AG04450 (cell line): ENCODE results near the gene FTCDNL1. TPM values are rescaled to one million over a fixed set of nuclear protein-coding genes. Genes with fewer than 3 reads are reported as not detected.

Experiments used
- CTCF ChIA-PET: fragments of 300-600, 350-600 bp; formaldehyde crosslinking; extraction: SDS; loops from one replicate; lab custom pipeline; 2022; ENCODE audit warnings: antibody characterized with exemption, inconsistent platforms; lab: Charles Lee
- POLR2A ChIA-PET: fragments of 350-600 bp; formaldehyde crosslinking; extraction: SDS; loops from one replicate; lab custom pipeline; 2021; ENCODE audit warnings: antibody characterized with exemption, inconsistent platforms; lab: Yijun Ruan, JAX
- DNase-seq: peaks from one replicate; pipeline ENCODE4 v3.0.0-alpha.2; 2011; ENCODE audit warnings: low read depth, low spot score
- H3K27ac ChIP-seq: one replicate; pipeline ENCODE4 v1.5.1; 2012; ENCODE audit warnings: low read depth, low read length, control low read depth
- H3K27me3 ChIP-seq: one replicate; pipeline ENCODE4 v1.6.0; 2012; ENCODE audit warnings: low read length; ENCODE audit not compliant: control insufficient read depth, insufficient read depth
- H3K4me3 ChIP-seq: 2 replicates; pipeline ENCODE4 v1.5.1; 2011; ENCODE audit warnings: mild to moderate bottlenecking, low read depth, low read length, control low read depth
- H3K9me3 ChIP-seq: 2 replicates; pipeline ENCODE4 v1.5.1; 2012; ENCODE audit warnings: low read length; ENCODE audit not compliant: control insufficient read depth, insufficient read depth
- CTCF ChIP-seq: IDR thresholded peaks from 2 replicates; pipeline ENCODE4 v1.5.1; 2011; ENCODE audit warnings: low read depth, low read length, control low read depth, inconsistent platforms
- polyA plus RNA-seq: library from polyadenylated mRNA; depleted of rRNA; stranded (reverse); fragments of >200 nt; gene quantifications from 2 replicates; pipeline ENCODE4 v1.2.3, GENCODE V29; 2011

FTCDNL1 gene
- polyA plus RNA-seq, 1 experiment, result 0.10 TPM

- Histone ChIP-seq H3K4me3 (no peak overlapping the region), H3K9me3 (no peaks in the 10 kb centered on the region), H3K27me3 (no peaks in the 10 kb centered on the region), H3K27ac (no peak overlapping the region)
- no peak for DNase-seq
- TF ChIP-seq CTCF, result no peak
- POLR2A ChIA-PET, result no interaction called here
- CTCF ChIA-PET, result no interaction called here
Observed at GRCh38 chr2:199810422-199811171, 40.4 kb downstream of the FTCDNL1 start.

- POLR2A ChIA-PET, result no interaction called here
Observed at GRCh38 chr2:199807966-199808365, 43.0 kb downstream of the FTCDNL1 start.

GRCh38 chr2:199806179-199806578 is 44.8 kb downstream of the FTCDNL1 start:
- ChIA-PET CTCF (interaction anchor here (3.6 kb wide), 1 partner anchor 67 kb away, joined by 12 read pairs; no protein-coding TSS in a partner anchor), POLR2A (no interaction called here)
- peak overlapping the region; percentile 61 for H3K27ac ChIP-seq
- H3K4me3 ChIP-seq, result no peak overlapping the region
- DNase-seq, result peak; percentile 68
- no peaks in the 10 kb centered on the region for H3K27me3 ChIP-seq
- no peak for TF ChIP-seq CTCF
- H3K9me3 ChIP-seq, result no peaks in the 10 kb centered on the region; the same call in 1 of the 2 replicates

More at GRCh38 chr2:199807966-199808365, 43.0 kb downstream of the FTCDNL1 start:
- H3K27ac ChIP-seq, result no peak overlapping the region
- H3K27me3 ChIP-seq, result no peaks in the 10 kb centered on the region
- CTCF ChIA-PET, result interaction anchor here (0.6 kb wide), 1 partner anchor 53 kb away, joined by 3 read pairs; no protein-coding TSS in a partner anchor
- TF ChIP-seq CTCF, result no peak
- no peaks in the 10 kb centered on the region; the same call in 1 of the 2 replicates for H3K9me3 ChIP-seq
- H3K4me3 ChIP-seq, result no peak overlapping the region
- no peak for DNase-seq

GRCh38 chr2:199804831-199805230 is 46.2 kb downstream of the FTCDNL1 start:
- no peaks in the 10 kb centered on the region; the same call in 1 of the 2 replicates for H3K9me3 ChIP-seq
- ChIA-PET CTCF (interaction anchor here (1.4 to 3.6 kb wide), 2 partner anchors 56 to 65 kb away, joined by 3 to 12 read pairs; no protein-coding TSS in a partner anchor), POLR2A (no interaction called here)

More at GRCh38 chr2:199804831-199805230, 46.2 kb downstream of the FTCDNL1 start:
- TF ChIP-seq CTCF, result no peak
- DNase-seq, result no peak
- no peaks in the 10 kb centered on the region for H3K27me3 ChIP-seq
- H3K4me3 ChIP-seq, result no peak overlapping the region
- no peak overlapping the region for H3K27ac ChIP-seq
